AG04450 (cell line): ENCODE data around the gene RETREG1. TPM values are rescaled to one million over a fixed set of nuclear protein-coding genes. Genes with fewer than 3 reads are reported as not detected.
"Not testable (repeated sequence)": the region's sequence is repeated elsewhere in the genome, so short reads cannot be mapped to it uniquely, and the experiment has no call there.

Source experiments
- CTCF ChIA-PET: fragments of 300-600, 350-600 bp; formaldehyde crosslinking; extraction: SDS; loops from one replicate; lab custom pipeline; 2022; ENCODE audit warnings: antibody characterized with exemption, inconsistent platforms; lab: Charles Lee
- POLR2A ChIA-PET: fragments of 350-600 bp; formaldehyde crosslinking; extraction: SDS; loops from one replicate; lab custom pipeline; 2021; ENCODE audit warnings: antibody characterized with exemption, inconsistent platforms; lab: Yijun Ruan, JAX
- DNase-seq: peaks from one replicate; pipeline ENCODE4 v3.0.0-alpha.2; 2011; ENCODE audit warnings: low read depth, low spot score
- H3K27ac ChIP-seq: one replicate; pipeline ENCODE4 v1.5.1; 2012; ENCODE audit warnings: low read depth, low read length, control low read depth
- H3K27me3 ChIP-seq: one replicate; pipeline ENCODE4 v1.6.0; 2012; ENCODE audit warnings: low read length; ENCODE audit not compliant: control insufficient read depth, insufficient read depth
- H3K4me3 ChIP-seq: 2 replicates; pipeline ENCODE4 v1.5.1; 2011; ENCODE audit warnings: mild to moderate bottlenecking, low read depth, low read length, control low read depth
- H3K9me3 ChIP-seq: 2 replicates; pipeline ENCODE4 v1.5.1; 2012; ENCODE audit warnings: low read length; ENCODE audit not compliant: control insufficient read depth, insufficient read depth
- polyA plus RNA-seq: library from polyadenylated mRNA; depleted of rRNA; stranded (reverse); fragments of >200 nt; gene quantifications from 2 replicates; pipeline ENCODE4 v1.2.3, GENCODE V29; 2011
- TF ChIP-seq, protein P1 (sequence below): IDR thresholded peaks from 2 replicates; pipeline ENCODE4 v1.5.1; 2011; ENCODE audit warnings: low read depth, low read length, control low read depth, inconsistent platforms

The RETREG1 gene
- polyA plus RNA-seq, 1 experiment = 0.14 TPM

DNA sequence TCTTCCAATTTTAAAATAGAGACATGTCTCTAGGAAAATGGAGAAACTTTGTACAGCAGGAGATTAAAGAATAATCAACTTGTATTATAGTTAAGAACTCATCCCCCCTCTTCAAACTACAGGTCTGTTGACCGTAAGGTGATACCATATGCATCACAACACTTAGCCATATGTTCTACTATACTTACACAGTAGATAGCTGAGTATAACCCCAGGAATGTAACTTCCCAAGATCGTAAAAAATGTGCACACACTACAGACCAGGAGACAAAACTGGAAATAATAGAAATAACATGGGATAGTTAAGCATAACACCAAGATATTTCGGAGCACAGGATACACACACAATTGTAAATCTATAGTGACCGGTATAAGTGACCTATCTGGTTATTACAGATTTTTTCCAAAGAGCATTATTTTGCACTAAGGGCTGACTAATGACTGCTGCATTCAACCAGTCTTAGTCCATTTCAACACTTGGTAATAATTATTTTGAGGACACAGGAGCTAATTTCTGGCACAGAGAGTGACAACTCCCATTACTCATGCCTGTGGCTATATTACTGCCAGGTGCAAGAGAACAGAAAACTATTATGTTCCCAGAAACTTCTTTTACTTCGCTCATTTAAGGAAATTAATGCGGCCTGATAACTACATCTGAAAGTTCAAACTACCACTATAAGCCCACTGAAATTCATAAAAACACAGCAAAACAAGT is 135.8 kb downstream of the RETREG1 start:
- H3K27ac ChIP-seq = no peak overlapping the region
- ChIA-PET POLR2A (no interaction called here), CTCF (no interaction called here)

DNA sequence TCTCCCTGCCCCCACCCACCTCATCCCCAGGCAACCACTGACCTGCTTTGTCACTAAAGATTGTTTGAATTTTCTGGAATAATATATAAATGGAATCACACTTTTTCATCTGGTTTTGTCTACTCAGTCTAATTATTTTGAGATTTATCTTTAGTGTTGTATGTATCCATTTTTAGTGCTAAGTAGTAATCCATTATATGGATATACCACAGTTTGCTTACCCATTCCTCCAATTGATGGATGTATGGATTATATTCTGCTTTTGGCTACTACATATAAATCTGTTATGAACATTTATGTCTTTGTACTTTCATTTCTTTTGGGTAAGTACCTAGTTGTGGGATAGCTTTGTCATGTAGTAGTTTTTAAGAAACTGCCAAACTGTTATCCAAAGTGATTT is 136.7 kb downstream of the RETREG1 start:
- CTCF ChIA-PET = no interaction called here
- Histone ChIP-seq H3K27ac (no peak overlapping the region), H3K4me3 (no peak overlapping the region), H3K9me3 (no peaks in the 10 kb centered on the region), H3K27me3 (peaks cover 2% of the 10 kb centered on the region)
- TF ChIP-seq, protein P1, sequence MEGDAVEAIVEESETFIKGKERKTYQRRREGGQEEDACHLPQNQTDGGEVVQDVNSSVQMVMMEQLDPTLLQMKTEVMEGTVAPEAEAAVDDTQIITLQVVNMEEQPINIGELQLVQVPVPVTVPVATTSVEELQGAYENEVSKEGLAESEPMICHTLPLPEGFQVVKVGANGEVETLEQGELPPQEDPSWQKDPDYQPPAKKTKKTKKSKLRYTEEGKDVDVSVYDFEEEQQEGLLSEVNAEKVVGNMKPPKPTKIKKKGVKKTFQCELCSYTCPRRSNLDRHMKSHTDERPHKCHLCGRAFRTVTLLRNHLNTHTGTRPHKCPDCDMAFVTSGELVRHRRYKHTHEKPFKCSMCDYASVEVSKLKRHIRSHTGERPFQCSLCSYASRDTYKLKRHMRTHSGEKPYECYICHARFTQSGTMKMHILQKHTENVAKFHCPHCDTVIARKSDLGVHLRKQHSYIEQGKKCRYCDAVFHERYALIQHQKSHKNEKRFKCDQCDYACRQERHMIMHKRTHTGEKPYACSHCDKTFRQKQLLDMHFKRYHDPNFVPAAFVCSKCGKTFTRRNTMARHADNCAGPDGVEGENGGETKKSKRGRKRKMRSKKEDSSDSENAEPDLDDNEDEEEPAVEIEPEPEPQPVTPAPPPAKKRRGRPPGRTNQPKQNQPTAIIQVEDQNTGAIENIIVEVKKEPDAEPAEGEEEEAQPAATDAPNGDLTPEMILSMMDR = no peak
- DNase-seq = no peak
- POLR2A ChIA-PET = no interaction called here

More for the DNA sequence above, 135.8 kb downstream of the RETREG1 start:
- H3K9me3 ChIP-seq = no peaks in the 10 kb centered on the region
- DNase-seq = no peak
- TF ChIP-seq, protein P1 = no peak
- no peak overlapping the region for H3K4me3 ChIP-seq
- peaks cover 2% of the 10 kb centered on the region for H3K27me3 ChIP-seq

DNA sequence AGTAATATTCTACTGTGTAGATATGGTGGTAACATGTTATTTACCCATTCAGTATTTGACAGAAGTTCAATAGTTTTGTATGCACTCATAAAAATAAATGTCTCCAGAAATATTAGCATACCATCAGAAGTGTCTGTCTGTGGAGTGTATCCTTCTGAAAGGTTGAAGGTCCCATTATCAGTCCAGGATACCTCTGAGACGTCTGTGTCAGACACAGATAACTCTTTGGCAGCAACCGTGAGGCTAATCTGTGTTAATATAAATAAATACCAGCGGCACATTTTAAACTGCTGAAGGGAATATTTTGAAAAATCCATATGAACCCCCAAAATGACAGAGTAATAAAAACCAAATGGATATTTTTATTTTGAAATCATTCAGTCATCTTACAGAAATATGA is 139.3 kb downstream of the RETREG1 start:
- Histone ChIP-seq H3K27ac (no peak overlapping the region), H3K9me3 (no peaks in the 10 kb centered on the region), H3K4me3 (no peak overlapping the region), H3K27me3 (no peaks in the 10 kb centered on the region)
- ChIA-PET CTCF (interaction anchor here (0.9 to 2.3 kb wide), 3 partner anchors 12 to 712 kb away, joined by 3 to 8 read pairs (median 3); no protein-coding TSS in a partner anchor), POLR2A (no interaction called here)
- no peak for DNase-seq
- TF ChIP-seq, protein P1 = no peak

DNA sequence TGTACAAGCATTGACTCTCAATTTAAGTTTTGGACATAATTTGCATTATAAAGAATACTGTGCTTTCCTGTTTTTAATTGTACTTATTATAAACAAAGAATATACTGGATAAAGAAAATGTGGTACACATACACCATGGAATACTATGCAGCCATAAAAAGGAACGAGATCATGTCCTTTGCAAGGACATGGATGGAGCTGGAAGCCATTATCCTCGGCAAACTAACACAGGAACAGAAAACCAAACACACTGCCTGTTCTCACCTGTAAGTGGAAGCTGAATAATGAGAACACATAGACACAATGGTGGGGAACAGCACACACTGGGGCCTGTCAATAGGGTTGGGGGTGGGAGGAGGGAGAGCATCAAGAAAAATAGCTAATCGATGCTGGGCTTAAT is 140.4 kb downstream of the RETREG1 start:
- CTCF ChIA-PET = interaction anchor here (1.0 kb wide), 1 partner anchor 714 kb away, joined by 3 read pairs; no protein-coding TSS in a partner anchor
- H3K4me3 ChIP-seq, H3K27ac ChIP-seq, H3K27me3 ChIP-seq, POLR2A ChIA-PET, H3K9me3 ChIP-seq, DNase-seq: not testable (repeated sequence)

DNA sequence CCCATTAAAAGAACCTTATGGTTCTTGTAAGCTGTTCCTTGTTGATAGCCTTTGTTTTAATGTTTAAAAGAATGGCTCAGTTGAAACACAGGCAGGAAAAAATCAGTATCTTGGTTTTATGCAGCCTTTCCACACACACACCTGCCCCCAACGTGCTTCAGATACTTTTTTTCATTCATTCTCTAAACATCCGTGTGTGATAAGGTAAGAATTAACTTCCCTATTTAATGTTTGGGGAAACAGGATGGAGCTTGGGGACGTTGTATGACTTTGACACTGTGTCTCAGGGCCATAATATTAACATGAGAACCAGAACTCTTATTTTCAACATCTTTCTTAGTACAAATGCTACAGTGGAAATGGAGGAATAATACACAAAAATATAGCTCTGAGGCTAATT is 145.4 kb downstream of the RETREG1 start:
- TF ChIP-seq, protein P1 = no peak
- Histone ChIP-seq H3K4me3 (no peak overlapping the region), H3K27me3 (no peaks in the 10 kb centered on the region), H3K9me3 (no peaks in the 10 kb centered on the region), H3K27ac (no peak overlapping the region)
- ChIA-PET CTCF (interaction anchor here (1.0 to 5.5 kb wide), 3 partner anchors 13 to 79 kb away, joined by 3 to 22 read pairs (median 4); no protein-coding TSS in a partner anchor), POLR2A (no interaction called here)
- no peak for DNase-seq
